Hematopoietic multipotent progenitor cell treated with erythropoietin and hydrocortisone succinate and interleukin-3 and kit ligand, for 6 days (in vitro differentiated cells): ENCODE measurements around the gene IFNGR1.
"Not testable (repeated sequence)": the region's sequence is repeated elsewhere in the genome, so short reads cannot be mapped to it uniquely, and the experiment has no call there.

Source experiments
- DNase-seq: peaks from one replicate; pipeline ENCODE4 v3.0.0-alpha.2; 2015

The IFNGR1 gene

GRCh38 chr6:137218917-137219663 is at the start of gene IFNGR1:
Gene IFNGR1, minus strand, starts transcription at chr6:137219385. Its CDS starts 58 bp downstream, at chr6:137219327.
- peak; percentile 96 for DNase-seq

GRCh38 chr6:137268911-137269310 is 49.7 kb upstream of the IFNGR1 start:
- no peak for DNase-seq

- DNase-seq, result no peak
These were observed 47.1 kb upstream of the IFNGR1 start for GRCh38 chr6:137266309-137266586.

- DNase-seq, result no peak
These were observed 46.5 kb upstream of the IFNGR1 start for GRCh38 chr6:137265561-137266308.

- DNase-seq, result no peak
These were observed 45.3 kb upstream of the IFNGR1 start for GRCh38 chr6:137264311-137265075.

- DNase-seq, result peak; percentile 23
These were observed 42.6 kb upstream of the IFNGR1 start for GRCh38 chr6:137261761-137262160.

- DNase-seq, result no peak
These were observed 42.2 kb upstream of the IFNGR1 start for GRCh38 chr6:137261361-137261760.

GRCh38 chr6:137260217-137260616 is 41.0 kb upstream of the IFNGR1 start:
- DNase-seq, result no peak

- no peak for DNase-seq
These were observed 40.2 kb upstream of the IFNGR1 start for GRCh38 chr6:137259349-137259748.

- peak; percentile 64 for DNase-seq
These were observed 39.0 kb upstream of the IFNGR1 start for GRCh38 chr6:137258170-137258569.

GRCh38 chr6:137256350-137257103 is 37.3 kb upstream of the IFNGR1 start:
- DNase-seq, result no peak

- DNase-seq, result no peak
These were observed 35.8 kb upstream of the IFNGR1 start for GRCh38 chr6:137254966-137255365.

- DNase-seq, result not testable (repeated sequence)
These were observed 35.2 kb upstream of the IFNGR1 start for GRCh38 chr6:137254430-137254829.

- DNase-seq, result no peak
These were observed 29.5 kb upstream of the IFNGR1 start for GRCh38 chr6:137248702-137249101.

- no peak for DNase-seq
These were observed 28.5 kb upstream of the IFNGR1 start for GRCh38 chr6:137247724-137248123.

GRCh38 chr6:137246791-137247202 is 27.6 kb upstream of the IFNGR1 start:
- DNase-seq, result no peak

- no peak for DNase-seq
These were observed 27.0 kb upstream of the IFNGR1 start for GRCh38 chr6:137246164-137246563.

- no peak for DNase-seq
These were observed 22.4 kb upstream of the IFNGR1 start for GRCh38 chr6:137241481-137242038.

- peak; percentile 46 for DNase-seq
These were observed 21.0 kb upstream of the IFNGR1 start for GRCh38 chr6:137240168-137240567.

- DNase-seq, result no peak
These were observed 18.4 kb upstream of the IFNGR1 start for GRCh38 chr6:137237413-137238170.

GRCh38 chr6:137236581-137237355 is 17.6 kb upstream of the IFNGR1 start:
- DNase-seq, result no peak
